H1 (cell line): ENCODE results near the gene GADD45B. TPM values are rescaled to one million over a fixed set of nuclear protein-coding genes. Genes with fewer than 3 reads are reported as not detected.

Experiments used
- CTCF ChIA-PET: fragments of 300-600 bp; sonication (Branson Sonifier 250); formaldehyde crosslinking; loops from one replicate; lab custom pipeline; 2021; ENCODE audit not compliant: partially characterized antibody; lab: Charles Lee
- POLR2A ChIA-PET: fragments of 300-600 bp; sonication (Branson Sonifier 250); formaldehyde crosslinking; loops from one replicate; lab custom pipeline; 2021; ENCODE audit warnings: inconsistent platforms; ENCODE audit not compliant: partially characterized antibody; lab: Charles Lee
- DNase-seq, 2 experiments: peaks; one replicate each; pipeline versions ENCODE4 v3.0.0 to v3.0.0-alpha.2; 2010 to 2022; ENCODE audit warnings: low spot score in 2 of 2, low read depth in 1 of 2, mixed read lengths in 1 of 2
- FAIRE-seq: peaks from 2 replicates; lab custom pipeline; 2011; peaks lifted over from hg19 to GRCh38; lab: Jason Lieb, UNC
- H2AFZ ChIP-seq: 2 replicates; pipeline ENCODE4 v1.8.1; 2012; ENCODE audit warnings: low read length, inconsistent platforms
- H2AK5ac ChIP-seq: 2 replicates; pipeline ENCODE4 v1.6.1; 2013; ENCODE audit warnings: low read depth, low read length
- H2BK120ac ChIP-seq: replicated peaks from 2 replicates; pipeline ENCODE3; 2013; ENCODE audit warnings: low read depth, low read length, inconsistent platforms
- H2BK12ac ChIP-seq: 2 replicates; pipeline ENCODE4 v1.6.1; 2013; ENCODE audit warnings: low read depth, low read length
- H2BK15ac ChIP-seq: 2 replicates; pipeline ENCODE4 v1.6.1; 2013; ENCODE audit warnings: low read length
- H2BK20ac ChIP-seq: 2 replicates; pipeline ENCODE4 v1.6.1; 2013; ENCODE audit warnings: low read length
- H2BK5ac ChIP-seq: 2 replicates; pipeline ENCODE4 v1.6.1; 2013; ENCODE audit warnings: low read depth, low read length
- H3K14ac ChIP-seq: 2 replicates; pipeline ENCODE4 v1.6.1; 2013; ENCODE audit warnings: inconsistent platforms; ENCODE audit not compliant: insufficient read length
- H3K18ac ChIP-seq: 2 replicates; pipeline ENCODE4 v1.6.1; 2013; ENCODE audit warnings: low read length; ENCODE audit errors: extremely low read depth
- H3K23ac ChIP-seq: 2 replicates; pipeline ENCODE4 v1.6.1; 2013; ENCODE audit warnings: inconsistent platforms; ENCODE audit not compliant: insufficient read length
- H3K23me2 ChIP-seq: 2 replicates; pipeline ENCODE4 v1.6.1; 2013; ENCODE audit warnings: low read depth, low read length
- H3K27ac ChIP-seq: 2 replicates; pipeline ENCODE4 v1.6.1; 2011; ENCODE audit warnings: low read depth, low read length, inconsistent platforms
- H3K27me3 ChIP-seq, 4 experiments: replicated peaks in 1 of 4; 1 replicate in 1 of 4; 2 replicates in 3 of 4; pipeline versions ENCODE4 v1.6.1 to v1.8.1; 2011 to 2013; ENCODE audit warnings: low read length in 3 of 4, mild to moderate bottlenecking in 3 of 4, inconsistent platforms in 2 of 4, mixed read lengths in 2 of 4, moderate library complexity in 1 of 4; ENCODE audit not compliant: control insufficient read depth in 3 of 4, insufficient read depth in 3 of 4; ENCODE audit errors: extremely low read depth in 1 of 4
- H3K36me3 ChIP-seq, 4 experiments: 2 replicates each; pipeline versions ENCODE4 v1.6.1 to v1.8.1; 2011 to 2013; ENCODE audit warnings: mild to moderate bottlenecking in 4 of 4, low read length in 3 of 4, moderate library complexity in 2 of 4, control low read depth in 1 of 4, inconsistent platforms in 1 of 4; ENCODE audit not compliant: insufficient read depth in 4 of 4, control insufficient read depth in 2 of 4
- H3K4ac ChIP-seq: replicated peaks from 2 replicates; pipeline ENCODE3; 2013; ENCODE audit warnings: low read length, low read depth, mixed read lengths, inconsistent platforms; ENCODE audit not compliant: insufficient read length
- H3K4me1 ChIP-seq, 4 experiments: replicated peaks in 1 of 4; 1 replicate in 1 of 4; 2 replicates in 3 of 4; pipeline versions ENCODE4 v1.6.1 to v1.8.1; 2011 to 2013; ENCODE audit warnings: low read length in 3 of 4, inconsistent platforms in 2 of 4, mixed read lengths in 1 of 4; ENCODE audit not compliant: insufficient read depth in 4 of 4, control insufficient read depth in 3 of 4
- H3K4me2 ChIP-seq, 2 experiments: 2 replicates each; pipeline versions ENCODE4 v1.6.1 to v1.8.1; 2011 to 2013; ENCODE audit warnings: low read depth in 2 of 2, low read length in 2 of 2, control low read depth in 1 of 2, inconsistent platforms in 1 of 2, mild to moderate bottlenecking in 1 of 2; ENCODE audit not compliant: insufficient read depth in 1 of 2
- H3K4me3 ChIP-seq, 4 experiments: fragments of 200-600, 300-600 bp in 1 of 4; sonication (generic), shearing (Covaris generic), sonication (Bioruptor Twin) in 1 of 4; 2 replicates each; pipeline versions ENCODE4 v1.5.1 to v1.8.1; 2011 to 2016; ENCODE audit warnings: low read length in 4 of 4, low read depth in 3 of 4, control low read depth in 2 of 4, inconsistent platforms in 2 of 4, mild to moderate bottlenecking in 2 of 4, mixed read lengths in 1 of 4, moderate library complexity in 1 of 4; ENCODE audit not compliant: insufficient read depth in 2 of 4; ENCODE audit errors: extremely low read depth in 1 of 4
- H3K56ac ChIP-seq: replicated peaks from 2 replicates; pipeline ENCODE3; 2013; ENCODE audit warnings: low read depth, mild to moderate bottlenecking, mixed read lengths, low read length, inconsistent platforms; ENCODE audit not compliant: insufficient read length
- H3K79me1 ChIP-seq: 2 replicates; pipeline ENCODE4 v1.6.1; 2013; ENCODE audit warnings: low read depth, low read length, control low read depth
- H3K79me2 ChIP-seq, 2 experiments: 2 replicates each; pipeline versions ENCODE4 v1.6.1 to v1.8.1; 2012 to 2013; ENCODE audit warnings: low read length in 2 of 2, mild to moderate bottlenecking in 2 of 2, inconsistent platforms in 1 of 2; ENCODE audit not compliant: insufficient read depth in 2 of 2, control insufficient read depth in 1 of 2
- H3K9ac ChIP-seq, 4 experiments: replicated peaks in 1 of 4; 1 replicate in 1 of 4; 2 replicates in 3 of 4; pipeline versions ENCODE4 v1.6.1 to v1.8.1; 2011 to 2013; ENCODE audit warnings: low read depth in 3 of 4, low read length in 3 of 4, control low read depth in 2 of 4, mild to moderate bottlenecking in 2 of 4, moderate library complexity in 2 of 4, inconsistent platforms in 1 of 4; ENCODE audit errors: extremely low read depth in 1 of 4
- H3K9me3 ChIP-seq, 2 experiments: 2 replicates each; pipeline versions ENCODE4 v1.6.1 to v1.8.1; 2012 to 2013; ENCODE audit warnings: mild to moderate bottlenecking in 2 of 2, moderate library complexity in 2 of 2, control low read depth in 1 of 2, inconsistent platforms in 1 of 2, low read depth in 1 of 2, low read length in 1 of 2, mixed read lengths in 1 of 2; ENCODE audit not compliant: insufficient read depth in 2 of 2
- H4K20me1 ChIP-seq, 2 experiments: replicated peaks in 1 of 2; 2 replicates each; pipeline versions ENCODE3 to v1.8.1; 2011 to 2013; ENCODE audit warnings: inconsistent platforms in 2 of 2, low read length in 2 of 2, mild to moderate bottlenecking in 1 of 2; ENCODE audit not compliant: insufficient read depth in 2 of 2, control insufficient read depth in 1 of 2
- H4K5ac ChIP-seq: 2 replicates; pipeline ENCODE4 v1.6.1; 2013; ENCODE audit warnings: low read length, low read depth, mixed read lengths, inconsistent platforms; ENCODE audit not compliant: insufficient read length
- H4K8ac ChIP-seq: 2 replicates; pipeline ENCODE4 v1.8.0; 2013; ENCODE audit warnings: mild to moderate bottlenecking, moderate library complexity, low read length, inconsistent platforms; ENCODE audit not compliant: insufficient read depth; ENCODE audit errors: extremely low read depth
- H4K91ac ChIP-seq: replicated peaks from 2 replicates; pipeline ENCODE3; 2013; ENCODE audit warnings: low read length, mixed read lengths, inconsistent platforms; ENCODE audit not compliant: insufficient read length
- RAD21 ChIP-seq, 2 experiments: IDR thresholded peaks in 1 of 2; conservative IDR thresholded peaks in 1 of 2; 2 replicates each; pipeline ENCODE4 v1.6.1; 2011; ENCODE audit warnings: low read depth in 2 of 2, low read length in 2 of 2, improper control_type of control experiment in 1 of 2, inconsistent platforms in 1 of 2, mild to moderate bottlenecking in 1 of 2, moderate library complexity in 1 of 2
- RBBP5 ChIP-seq: IDR thresholded peaks from 2 replicates; pipeline ENCODE4 v1.7.1; 2012; ENCODE audit warnings: low read depth, mild to moderate bottlenecking, inconsistent platforms, low read length, moderate library complexity, borderline replicate concordance
- SUZ12 ChIP-seq: fragments of 200-600 bp; sonication (generic); IDR thresholded peaks from 2 replicates; pipeline ENCODE4 v1.6.1; 2012; ENCODE audit warnings: mild to moderate bottlenecking, inconsistent platforms, low read length, moderate library complexity, mixed read lengths
- TCF12 ChIP-seq: IDR thresholded peaks from 2 replicates; pipeline ENCODE4 v1.6.1; 2011; ENCODE audit warnings: low read depth, mild to moderate bottlenecking, low read length
- WGBS, 2 experiments: shearing (Covaris generic) in 1 of 2; methylation state at CpG; one replicate each; pipeline versions ENCODE4 v1.1.6 to v1.1.7; 2013 to 2015; ENCODE audit warnings: low lambda C conversion rate in 2 of 2, mixed read lengths in 2 of 2, inconsistent platforms in 1 of 2, low coverage in 1 of 2, missing lambda C conversion rate in 1 of 2; ENCODE audit not compliant: insufficient replicate concordance in 2 of 2, insufficient coverage in 1 of 2, insufficient read length in 1 of 2; ENCODE audit errors: extremely low coverage in 1 of 2, missing lambda C conversion rate in 1 of 2; 5-methylcytosine and 5-hydroxymethylcytosine counted together
- polyA plus RNA-seq, 7 experiments: library from polyadenylated mRNA; depleted of rRNA in 3 of 7; stranded (reverse) in 5 of 7; unstranded in 2 of 7; fragments of >200 nt in 5 of 7; fragments of 200-250 nt in 2 of 7; gene quantifications; 1 replicate in 5 of 7; 2 replicates in 1 of 7; 4 replicates in 1 of 7; pipeline versions ENCODE4 v1.2.1 to v1.2.3, GENCODE V29; 2011 to 2013; ENCODE audit warnings: missing spikeins in 2 of 7, mixed read lengths in 2 of 7
- total RNA-seq: library from RNA; stranded (reverse); fragmentation: NEBNext Ultra II Directional; extraction: Animal tissue kit (Norgen Biotek cat#: 25700); gene quantifications from 2 replicates; pipeline ENCODE4 v1.2.1, GENCODE V29; 2021

Gene GADD45B
- total and polyA plus RNA-seq, 2 of the 8 experiments (the other 6 are each of a cell fraction or from before 2014, with no cell fraction given) = 7.4 to 11.4 TPM

DNA sequence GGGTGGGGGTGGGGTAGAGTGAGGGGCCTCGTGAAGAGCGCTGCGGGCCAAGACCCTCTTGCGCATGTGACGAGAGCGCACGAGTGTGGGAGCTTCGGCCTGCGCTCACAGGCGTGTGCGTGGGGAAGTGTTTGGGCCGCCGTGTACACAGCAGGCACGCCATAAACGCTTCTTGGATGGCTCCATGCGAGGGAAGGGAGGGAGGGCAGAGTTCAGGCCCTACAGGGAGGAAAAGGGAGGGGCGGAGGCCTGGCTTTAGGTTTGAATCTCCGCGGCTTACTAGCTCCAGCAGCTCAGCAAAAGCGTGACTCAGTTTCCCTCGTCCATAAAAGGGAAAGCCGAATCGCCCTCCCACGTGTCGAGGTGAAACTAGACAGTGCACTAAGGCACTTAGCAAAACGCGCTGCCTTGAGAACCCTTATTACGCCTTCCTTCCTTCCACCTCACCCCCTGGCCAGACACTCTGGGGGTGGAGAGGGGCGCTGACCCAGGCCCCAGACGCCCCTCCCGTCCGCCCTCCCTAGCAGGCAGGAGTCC is 12.5 kb downstream of the GADD45B start:
- no peak overlapping the region for H3K18ac ChIP-seq
- H2BK12ac ChIP-seq = peak overlapping the region; percentile 98; the same call in 1 of the 2 replicates
- POLR2A ChIA-PET = interaction anchor here (0.7 to 16.3 kb wide), 6 partner anchors 9 to 53 kb away, joined by 3 to 216 read pairs (median 4); partner anchors contain the start of gene GADD45B
- no peak overlapping the region for H3K14ac ChIP-seq
- H3K4me3 ChIP-seq = peak overlapping the region; percentile 16 to 61 (median 30); a peak in 7 of 8 replicates
- H3K23ac ChIP-seq = no peak overlapping the region
- no peak overlapping the region for H3K9ac ChIP-seq
- 23% methylated on average over 8 of the region's 32 CpGs; no CpG with 5 or more reads in 1 of the 2 experiments for WGBS, 2 experiments
- no peak overlapping the region for H3K4ac ChIP-seq
- CTCF ChIA-PET = interaction anchor here (0.8 to 1.5 kb wide), 3 partner anchors 9 to 148 kb away, joined by 3 to 7 read pairs (median 3); no protein-coding TSS in a partner anchor
- H2BK20ac ChIP-seq = no peak overlapping the region
- no peak overlapping the region for H4K5ac ChIP-seq
- peak overlapping the region; percentile 59 to 77 for H3K4me2 ChIP-seq
- peak overlapping the region; percentile 88; the same call in 1 of the 2 replicates for H2BK15ac ChIP-seq
- TF ChIP-seq TCF12 = no peak
- 0 out of 2 replicates have a peak, but pooled peaks have one; percentile 16 for TF ChIP-seq RBBP5
- TF ChIP-seq RAD21 (IDR thresholded peaks at IDR 0.05 in 1 of 2, conservative IDR thresholded peaks at IDR 0.05 in 1 of 2; ENCODE audit: low read depth in 2 of 2, low read length in 2 of 2) = no peak
- TF ChIP-seq SUZ12 = peak; percentile 68; the same call in 1 of the 2 replicates
- no peaks in the 10 kb centered on the region for H3K79me1 ChIP-seq
- H3K36me3 ChIP-seq = no peaks in the 10 kb centered on the region
- H3K27me3 ChIP-seq = peaks cover 15 to 44% (median 30%) of the 10 kb centered on the region in 4 experiments
- H2BK5ac ChIP-seq = no peak overlapping the region
- DNase-seq (no peak), FAIRE-seq (no peak)
- 0 out of 4 replicates have a peak, but pooled peaks cover 0 to 3% of the 10 kb centered on the region in 2 experiments for H3K9me3 ChIP-seq
- no peak overlapping the region for H3K27ac ChIP-seq
- H3K79me2 ChIP-seq = no peaks in the 10 kb centered on the region
- H2BK120ac ChIP-seq = no peak overlapping the region
- H4K8ac ChIP-seq = no peak overlapping the region
- H4K20me1 ChIP-seq = peaks cover 2 to 3% of the 10 kb centered on the region in 2 experiments
- peaks cover 12% of the 10 kb centered on the region; the same call in 1 of the 2 replicates for H3K23me2 ChIP-seq
- no peak overlapping the region for H2AFZ ChIP-seq
- H3K56ac ChIP-seq = no peak overlapping the region
- H2AK5ac ChIP-seq = no peak overlapping the region
- no peak overlapping the region for H4K91ac ChIP-seq
- peaks cover 0 to 10% (median 6%) of the 10 kb centered on the region in 4 experiments; a peak in 6 of 7 replicates for H3K4me1 ChIP-seq
